Stimulated activated CD4-positive, alpha-beta T cell treated with anti-CD3 and anti-CD28 coated beads, Interleukin-12 subunit alpha, Interleukin-12 subunit beta, amount 100 ng/mL, for 48 hours (primary cell): Measurements from ENCODE around the gene TMIGD3.

Experiments
- DNase-seq, 3 donors: peaks; one replicate each; pipeline ENCODE4 v3.0.0-alpha.2; 2020; ENCODE audit warnings: low read depth in 2 of 3, low spot score in 1 of 3

Gene TMIGD3

DNA sequence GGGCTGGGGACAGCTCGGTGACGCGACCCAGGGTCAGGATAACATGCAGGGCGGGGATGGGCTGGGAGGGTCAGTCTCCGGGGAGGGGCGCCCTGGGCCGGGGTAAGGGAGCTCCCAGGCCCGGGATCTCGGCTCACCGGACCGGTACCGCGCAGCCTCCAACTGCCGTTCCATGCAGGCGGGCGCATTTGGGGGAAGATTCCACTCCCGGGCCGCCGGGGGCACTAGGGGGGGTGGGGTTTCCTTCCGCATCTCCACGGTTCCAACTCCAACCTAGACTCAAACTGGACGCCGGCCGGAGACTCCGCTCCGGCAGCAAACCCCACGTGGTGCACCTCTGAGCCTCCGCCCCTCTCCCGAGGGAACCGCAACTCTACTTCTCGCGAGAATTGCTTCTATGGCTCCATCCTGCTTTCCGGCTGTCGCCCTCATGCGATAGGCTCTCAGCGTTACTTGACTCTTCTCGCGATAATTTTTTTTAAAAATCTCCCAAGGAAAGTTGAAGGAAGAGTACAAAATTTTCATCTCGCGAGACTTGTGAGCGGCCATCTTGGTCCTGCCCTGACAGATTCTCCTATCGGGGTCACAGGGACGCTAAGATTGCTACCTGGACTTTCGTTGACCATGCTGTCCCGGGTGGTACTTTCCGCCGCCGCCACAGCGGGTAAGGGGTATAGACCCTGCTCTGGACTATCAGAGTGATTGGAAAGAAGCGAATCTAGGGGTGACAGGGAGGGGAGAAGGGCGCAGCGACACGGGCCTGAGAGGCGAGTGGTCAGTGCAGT lies 54.3 kb downstream of the TMIGD3 start, which contains the start of the genes ATP5PB and WDR77:
Gene ATP5PB, plus strand, starts transcription at position 547 of the 785 bp plus-strand sequence. Its CDS starts 78 bp downstream, at position 625.
Gene WDR77, minus strand, starts transcription at position 339 of the 785 bp plus-strand sequence. Its CDS starts 87 bp downstream, at position 252.
- peak; percentile 84 to 89 (median 85) for DNase-seq

DNA sequence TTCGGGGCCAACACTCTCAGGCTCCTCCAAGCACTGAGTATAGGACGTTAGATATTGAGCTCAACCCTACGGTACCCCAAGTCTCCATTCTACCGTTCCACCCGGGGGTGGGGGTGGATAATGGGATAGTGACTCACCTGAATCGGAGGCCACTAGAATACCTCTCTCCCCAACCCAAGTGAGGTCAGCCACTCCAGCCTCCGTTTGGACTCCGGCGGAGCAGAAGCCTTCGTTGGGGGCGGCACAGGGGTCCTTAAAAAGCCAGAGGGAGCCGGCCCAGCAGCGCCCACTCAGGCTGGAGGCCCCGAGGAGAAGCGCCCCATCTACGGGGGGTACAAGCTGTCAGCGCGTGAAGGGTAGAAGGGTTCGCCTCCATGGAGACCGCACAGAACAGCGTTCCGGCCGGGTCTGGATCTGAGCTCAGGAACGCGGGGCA lies 54.9 kb downstream of the TMIGD3 start:
- DNase-seq: peak in 2 of 3 donors; percentile 8 to 12

- DNase-seq: no peak
Measured at GRCh38 chr1:111446967-111447892, 56.2 kb downstream of the TMIGD3 start.

DNA sequence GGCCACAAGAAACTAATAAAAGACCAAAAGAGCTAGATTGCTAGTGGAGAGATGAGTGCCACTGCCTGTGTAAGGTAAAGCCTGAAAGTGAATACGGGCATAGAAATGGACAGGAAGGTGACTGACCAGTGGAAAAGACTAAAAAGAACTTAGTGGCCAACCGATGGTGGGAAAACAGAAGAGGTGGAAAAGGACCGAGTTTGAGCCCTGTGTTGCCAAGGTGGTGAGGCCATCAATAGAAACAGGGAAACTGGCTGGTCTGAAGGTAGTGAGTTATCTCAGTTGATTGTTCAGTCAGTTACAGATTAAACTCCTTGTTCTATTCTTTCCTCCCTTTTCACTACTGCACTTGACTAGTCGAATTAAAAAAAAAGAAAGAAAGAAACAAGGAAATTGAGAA lies 56.9 kb downstream of the TMIGD3 start:
- no peak for DNase-seq

GRCh38 chr1:111444031-111444430 lies 59.4 kb downstream of the TMIGD3 start:
- DNase-seq: no peak

DNA sequence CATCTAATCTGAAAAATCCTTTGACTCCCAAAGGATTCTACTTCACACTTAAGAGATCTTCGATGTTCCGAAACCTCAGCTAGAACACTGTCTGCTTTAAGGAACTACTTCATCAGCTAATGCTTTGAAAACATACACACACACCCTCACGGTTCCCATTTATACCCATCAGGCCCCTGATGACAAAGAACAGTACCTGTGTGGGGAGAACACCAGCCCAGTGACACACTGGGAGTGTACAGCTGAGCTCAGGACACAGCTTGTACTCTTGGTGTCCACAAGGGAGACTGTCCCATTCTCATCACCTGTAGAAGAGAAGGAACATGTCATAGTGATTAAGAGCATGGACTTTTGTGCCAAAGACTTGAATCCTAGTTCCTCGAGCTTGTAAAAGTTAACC lies 61.0 kb downstream of the TMIGD3 start:
- peak in 1 of 3 donors; percentile 8 for DNase-seq

DNA sequence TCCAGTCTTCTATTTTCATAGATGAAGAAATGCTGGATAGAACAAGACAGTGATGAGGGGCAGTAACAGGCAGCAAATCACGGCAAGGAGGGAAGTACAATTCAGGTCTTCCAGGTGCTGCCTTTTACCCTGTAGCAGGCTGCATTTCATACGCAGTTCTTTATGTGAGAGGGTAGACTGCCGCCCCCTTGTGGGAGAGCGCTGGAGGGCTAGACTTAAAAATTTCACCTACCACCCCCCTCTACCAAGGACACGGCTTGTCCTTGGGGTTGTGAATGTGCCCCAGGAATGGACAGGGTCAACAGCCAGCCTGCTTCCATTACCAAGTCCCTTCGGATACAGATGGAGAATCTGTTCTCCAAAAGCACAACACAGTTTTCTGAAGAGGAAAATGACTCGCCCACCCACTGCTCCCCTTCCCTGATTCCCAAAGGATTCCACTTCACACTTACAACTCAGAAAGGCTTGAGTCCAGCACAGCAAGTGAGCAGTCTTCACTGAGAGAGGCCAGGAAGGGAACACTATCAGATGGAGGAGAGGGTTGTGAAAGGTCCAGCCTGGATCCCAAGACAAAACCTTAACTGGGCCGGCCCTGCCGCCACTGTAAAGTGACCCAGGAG lies 61.8 kb downstream of the TMIGD3 start:
- peak; percentile 36 to 47 (median 40) for DNase-seq

DNA sequence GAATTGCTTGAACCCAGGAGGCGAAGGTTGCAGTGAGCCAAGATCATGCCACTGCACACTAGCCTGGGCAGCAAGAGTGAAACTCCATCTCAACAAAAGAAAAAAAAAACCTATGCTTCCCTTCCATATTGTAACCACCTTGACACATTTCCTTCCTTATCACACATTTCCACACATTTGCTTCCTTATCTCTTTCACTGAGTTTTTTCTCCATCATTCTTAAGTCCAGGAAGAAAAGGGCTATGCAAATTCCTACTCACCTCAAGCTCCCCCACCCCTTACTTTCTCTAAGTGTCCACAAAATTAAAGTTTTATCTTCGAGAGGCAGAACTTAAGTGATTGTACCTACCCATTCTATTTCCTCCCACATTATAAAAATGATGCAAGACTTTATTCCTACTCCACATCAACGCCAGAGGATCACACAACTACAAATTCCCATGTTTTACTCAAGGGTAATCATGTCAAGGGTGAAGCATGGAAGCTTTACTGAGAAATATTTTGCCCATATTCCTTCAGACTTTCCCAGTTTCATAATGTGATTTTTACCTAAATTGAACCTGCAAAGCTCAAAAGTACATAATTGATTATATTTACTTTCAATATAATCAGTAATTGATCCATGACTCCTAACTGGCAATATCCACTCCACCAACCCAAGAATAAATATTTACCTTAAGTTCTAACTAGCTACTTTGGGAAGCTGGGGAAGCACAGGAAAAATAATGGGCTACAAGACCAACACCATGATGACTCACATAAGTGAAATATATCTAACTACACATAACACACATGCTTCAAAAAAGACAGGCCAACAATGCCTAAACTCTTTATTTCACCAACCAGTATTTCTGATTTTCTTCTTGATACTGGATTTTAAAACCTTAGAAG lies 63.7 kb downstream of the TMIGD3 start:
- no peak for DNase-seq

DNA sequence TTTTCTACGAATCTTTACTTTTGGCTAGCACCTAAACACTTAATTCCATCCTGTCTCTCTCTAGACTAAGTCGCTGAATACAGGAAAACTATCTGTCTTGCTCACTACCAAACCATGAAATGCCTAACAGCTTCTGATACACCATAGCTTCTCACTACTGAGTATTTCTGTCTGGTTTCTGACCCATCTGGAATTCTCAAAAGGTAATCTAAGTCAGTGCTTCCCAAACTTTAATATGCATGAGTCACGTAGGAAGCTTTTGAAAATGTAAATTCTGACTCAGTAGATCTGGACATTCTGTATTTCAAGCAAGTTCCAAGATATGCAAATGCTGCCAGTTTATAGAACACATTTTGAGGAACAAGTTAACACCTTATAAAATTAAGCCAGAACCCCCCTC lies 66.7 kb downstream of the TMIGD3 start:
- DNase-seq: no peak
